Neuron (in vitro differentiated cells): ENCODE results near the gene SURF1.
A peak's percentile ranks its signal among the peaks of the same experiment; 100 is the strongest.

Source experiments
- H2AFZ ChIP-seq: one replicate; pipeline ENCODE4 v1.6.1; 2013; ENCODE audit warnings: low read depth, mild to moderate bottlenecking, inconsistent platforms, low read length, moderate library complexity
- H3K27me3 ChIP-seq: one replicate; pipeline ENCODE4 v1.6.1; 2013; ENCODE audit warnings: low read length; ENCODE audit not compliant: insufficient read depth
- H3K36me3 ChIP-seq: one replicate; pipeline ENCODE4 v1.6.1; 2013; ENCODE audit warnings: low read length; ENCODE audit not compliant: insufficient read depth
- H3K4me1 ChIP-seq: one replicate; pipeline ENCODE4 v1.6.1; 2013; ENCODE audit warnings: low read length; ENCODE audit not compliant: insufficient read depth
- H3K4me3 ChIP-seq: 2 replicates; pipeline ENCODE4 v1.5.1; 2013; ENCODE audit warnings: mild to moderate bottlenecking, low read length, moderate library complexity
- H3K9me3 ChIP-seq: one replicate; pipeline ENCODE4 v1.6.1; 2013; ENCODE audit warnings: low read length

Gene SURF1

DNA sequence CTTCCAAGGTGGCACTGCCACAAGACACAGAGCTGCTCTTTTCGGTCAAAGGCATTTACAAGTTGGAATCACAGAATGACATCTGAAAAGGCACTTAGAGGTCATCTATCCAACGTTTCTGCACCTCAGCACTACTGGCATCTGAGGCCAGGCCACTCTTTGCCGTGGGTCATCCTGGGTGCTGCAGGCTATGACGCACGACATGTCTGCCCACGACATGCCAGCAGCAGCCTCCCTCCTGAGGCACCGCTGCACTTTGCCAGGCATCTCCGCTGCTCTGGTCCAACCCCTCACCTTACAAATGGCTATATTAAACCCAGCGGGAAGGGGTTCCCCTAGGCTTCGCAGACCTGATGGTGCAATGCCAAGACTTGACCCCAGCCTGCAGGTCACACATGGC is 11.5 kb upstream of the SURF1 start:
- H3K27me3 ChIP-seq: no peaks in the 10 kb centered on the region
- no peak overlapping the region for H3K4me3 ChIP-seq
- no peaks in the 10 kb centered on the region for H3K9me3 ChIP-seq
- H3K36me3 ChIP-seq: peaks cover 65% of the 10 kb centered on the region
- H2AFZ ChIP-seq: no peak overlapping the region
- H3K4me1 ChIP-seq: no peaks in the 10 kb centered on the region

DNA sequence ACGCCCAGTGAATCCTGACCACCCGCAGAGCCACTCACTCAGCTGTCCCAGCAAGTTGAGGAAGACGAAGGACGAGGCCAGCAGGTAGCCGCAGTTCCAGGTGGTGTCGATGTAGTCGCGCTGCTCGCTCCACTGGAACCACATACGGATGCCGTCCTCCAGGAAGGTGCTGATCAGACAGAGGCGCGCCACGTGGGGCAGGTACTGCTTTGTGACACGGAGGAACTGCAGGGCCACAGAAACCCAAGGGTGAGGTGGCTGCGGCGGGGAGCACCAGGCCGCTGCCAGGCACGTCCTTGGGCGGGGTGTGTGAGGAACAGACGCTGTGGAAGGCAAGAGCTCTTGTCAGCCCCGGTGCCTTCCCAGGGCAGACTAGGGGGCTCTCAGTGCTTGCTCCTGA is 10.9 kb upstream of the SURF1 start:
- Histone ChIP-seq H3K9me3 (no peaks in the 10 kb centered on the region), H3K36me3 (peaks cover 65% of the 10 kb centered on the region), H3K4me3 (no peak overlapping the region), H2AFZ (no peak overlapping the region), H3K27me3 (no peaks in the 10 kb centered on the region), H3K4me1 (no peaks in the 10 kb centered on the region)

DNA sequence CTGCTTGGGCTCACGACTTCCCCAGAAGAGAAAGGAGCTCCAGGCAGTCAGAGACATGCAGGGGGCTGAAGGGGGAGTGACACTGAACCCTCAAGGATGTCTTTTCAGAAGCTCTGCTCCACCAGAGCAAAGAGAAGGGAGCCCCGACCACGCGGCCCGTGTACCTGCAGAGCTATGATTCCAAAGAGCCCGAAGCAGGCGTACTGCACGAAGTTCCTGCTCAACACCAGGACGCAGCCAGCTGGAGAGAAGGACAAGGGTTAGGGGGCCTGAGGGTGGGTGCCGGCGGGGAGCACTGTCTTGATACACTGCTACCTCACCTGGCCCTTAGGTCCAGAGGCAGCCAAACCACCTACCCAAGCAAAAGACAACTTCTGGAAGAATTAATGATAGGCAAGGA is 10.1 kb upstream of the SURF1 start:
- Histone ChIP-seq H3K4me1 (no peaks in the 10 kb centered on the region), H3K27me3 (no peaks in the 10 kb centered on the region), H3K36me3 (peaks cover 68% of the 10 kb centered on the region), H2AFZ (no peak overlapping the region), H3K9me3 (no peaks in the 10 kb centered on the region), H3K4me3 (no peak overlapping the region)

DNA sequence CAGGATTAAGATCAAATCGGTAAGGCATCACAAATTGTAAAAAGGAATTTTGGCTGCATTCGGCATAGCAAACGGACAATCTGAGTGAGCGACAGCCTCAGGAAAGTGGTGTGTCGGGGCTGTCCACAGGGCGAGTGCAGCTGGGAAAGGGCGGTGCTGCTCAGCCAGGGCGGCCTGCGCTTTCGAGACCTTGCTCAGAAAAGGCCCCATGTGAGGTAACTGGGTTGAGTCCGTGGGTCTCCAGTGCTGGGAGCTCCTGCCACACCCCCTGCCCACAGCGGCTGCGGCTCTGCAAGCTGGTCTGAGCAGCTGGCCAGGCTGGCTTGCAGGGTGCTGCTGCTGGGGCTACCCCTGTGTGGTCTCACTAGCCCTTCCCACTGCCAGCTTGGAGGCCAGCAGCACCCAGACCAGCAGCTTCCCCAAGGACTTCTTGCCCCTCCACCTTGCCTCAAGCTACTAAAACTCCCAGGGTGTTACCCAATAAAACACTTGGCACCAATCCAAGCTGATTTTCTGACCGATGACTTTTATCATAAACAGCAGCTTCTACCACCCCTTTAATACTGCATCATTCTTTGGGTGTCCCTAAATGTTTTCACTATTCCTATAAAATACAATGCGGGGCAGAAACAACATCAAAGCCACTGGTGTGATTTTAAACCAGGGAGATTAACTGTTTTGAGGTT is 6.2 kb upstream of the SURF1 start:
- Histone ChIP-seq H3K36me3 (peaks cover 88% of the 10 kb centered on the region), H3K4me3 (no peak overlapping the region), H2AFZ (no peak overlapping the region), H3K27me3 (no peaks in the 10 kb centered on the region), H3K4me1 (peaks cover 5% of the 10 kb centered on the region), H3K9me3 (no peaks in the 10 kb centered on the region)

DNA sequence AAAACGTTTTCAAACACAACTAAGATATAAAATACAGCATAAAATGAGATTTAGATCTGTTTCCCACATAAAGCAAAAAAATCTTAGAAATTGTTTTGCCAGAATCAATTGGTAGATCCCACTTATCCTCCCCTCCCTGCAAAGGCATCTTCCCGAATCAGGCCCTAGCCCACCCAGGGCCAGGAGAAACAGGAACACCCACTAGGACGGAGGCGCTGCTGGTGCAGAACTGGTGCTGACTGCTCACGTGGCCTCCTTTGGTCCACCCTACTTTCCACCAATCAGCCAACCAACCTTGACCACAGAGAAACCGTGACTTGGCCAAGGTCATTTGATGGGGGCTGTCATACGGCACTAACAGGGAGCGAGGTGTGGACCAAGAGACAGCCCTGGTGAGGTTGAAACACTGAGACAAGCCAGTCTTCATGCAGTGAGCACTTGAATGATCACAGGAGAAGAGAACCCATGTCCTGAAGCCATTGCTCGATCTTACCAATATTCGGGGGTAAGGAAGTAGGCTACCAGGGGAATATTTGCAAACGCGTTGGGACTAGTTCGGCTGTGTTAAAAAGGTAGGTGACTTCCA is 5.3 kb upstream of the SURF1 start:
- H3K27me3 ChIP-seq: no peaks in the 10 kb centered on the region
- no peaks in the 10 kb centered on the region for H3K9me3 ChIP-seq
- H3K4me3 ChIP-seq: no peak overlapping the region
- H2AFZ ChIP-seq: no peak overlapping the region
- H3K36me3 ChIP-seq: peaks cover 81% of the 10 kb centered on the region
- peaks cover 12% of the 10 kb centered on the region for H3K4me1 ChIP-seq

DNA sequence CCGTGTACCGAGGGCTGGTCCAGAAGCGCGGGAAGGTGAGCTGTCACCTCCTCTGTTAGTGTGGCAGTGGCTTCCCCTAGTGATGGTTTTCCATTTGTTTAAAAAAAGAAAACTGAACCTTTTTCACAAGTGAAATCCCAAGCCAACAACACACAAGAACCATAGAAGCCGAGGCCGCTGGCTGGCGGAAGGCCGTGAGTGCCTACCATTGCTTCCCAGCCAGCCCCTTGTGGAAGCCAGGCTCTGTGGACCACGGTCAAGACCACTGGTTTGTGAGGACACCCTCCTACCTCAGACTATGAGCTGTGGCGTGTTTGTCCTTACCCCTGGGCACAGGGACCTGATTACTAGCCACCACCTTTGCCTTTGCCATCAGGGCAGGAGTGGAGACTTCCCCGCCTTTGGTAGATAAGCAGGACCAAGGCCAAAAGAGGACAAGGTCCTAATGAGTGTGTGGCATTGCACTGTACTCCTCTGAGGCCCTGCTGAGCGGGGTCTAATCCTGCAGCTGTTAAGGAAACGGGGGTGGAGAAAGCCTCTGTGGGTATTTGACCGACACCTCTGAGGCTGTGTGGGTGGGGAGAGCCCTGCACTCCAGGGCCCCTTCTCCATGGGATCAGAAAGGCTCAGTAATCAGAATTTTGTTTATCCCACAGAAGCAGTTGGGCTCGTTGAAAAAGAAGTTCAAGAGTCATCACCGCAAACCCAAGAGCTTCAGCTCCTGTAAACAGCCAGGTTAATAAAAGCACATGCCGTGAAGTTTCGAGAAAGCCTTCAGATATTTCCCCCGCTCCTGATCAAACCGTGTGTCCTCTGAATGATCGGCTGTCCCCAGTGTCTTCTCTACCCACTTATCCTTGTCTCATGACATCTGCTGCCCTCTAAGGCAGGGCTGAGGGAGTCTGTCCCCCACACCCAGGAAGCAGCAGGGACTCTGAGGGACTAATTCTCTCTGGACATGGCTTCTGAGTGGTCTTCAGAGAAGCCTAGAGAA is 4.4 kb upstream of the SURF1 start:
- H3K4me1 ChIP-seq: peaks cover 12% of the 10 kb centered on the region
- H3K4me3 ChIP-seq: no peak overlapping the region
- H3K36me3 ChIP-seq: peaks cover 72% of the 10 kb centered on the region
- H2AFZ ChIP-seq: no peak overlapping the region
- no peaks in the 10 kb centered on the region for H3K27me3 ChIP-seq
- H3K9me3 ChIP-seq: no peaks in the 10 kb centered on the region

DNA sequence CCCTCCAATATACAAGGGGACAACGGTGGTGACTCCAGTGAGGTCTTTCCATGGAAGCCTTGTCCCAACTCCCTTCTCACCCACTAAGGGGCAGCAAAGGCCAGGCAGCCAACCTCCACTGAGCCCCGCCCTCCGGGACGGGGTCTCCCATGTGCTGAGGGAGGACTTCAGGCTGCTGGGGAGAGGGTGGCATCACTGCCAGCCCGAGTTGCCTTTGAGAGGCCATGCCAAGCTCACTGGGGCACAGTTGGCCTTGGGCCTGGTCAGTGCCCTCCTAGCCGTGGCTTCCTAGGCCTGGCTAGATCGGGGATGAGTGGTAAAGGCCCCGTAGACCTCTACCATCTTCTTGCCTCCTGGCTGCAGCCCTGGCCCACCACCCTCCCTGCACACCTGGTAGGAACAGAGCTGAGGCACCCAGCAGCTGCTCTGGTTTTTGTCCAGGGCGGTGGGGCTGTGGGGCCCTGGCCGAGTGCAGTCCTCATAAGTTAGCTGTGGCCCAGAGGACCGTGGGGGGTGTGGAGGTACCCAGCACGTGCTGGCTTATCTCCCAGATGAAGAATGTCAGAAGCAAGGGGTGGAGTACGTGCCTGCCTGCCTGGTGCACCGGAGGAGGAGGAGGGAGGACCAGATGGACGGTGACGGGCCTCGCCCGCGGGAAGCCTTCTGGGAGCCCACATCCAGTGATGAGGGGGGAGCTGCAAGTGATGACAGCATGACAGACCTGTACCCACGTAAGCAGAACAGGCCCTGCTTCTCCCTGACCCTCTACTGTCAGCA is 3.3 kb upstream of the SURF1 start:
- Histone ChIP-seq H3K36me3 (peaks cover 64% of the 10 kb centered on the region), H3K9me3 (no peaks in the 10 kb centered on the region), H3K27me3 (no peaks in the 10 kb centered on the region), H3K4me1 (peaks cover 14% of the 10 kb centered on the region), H2AFZ (no peak overlapping the region), H3K4me3 (no peak overlapping the region)

DNA sequence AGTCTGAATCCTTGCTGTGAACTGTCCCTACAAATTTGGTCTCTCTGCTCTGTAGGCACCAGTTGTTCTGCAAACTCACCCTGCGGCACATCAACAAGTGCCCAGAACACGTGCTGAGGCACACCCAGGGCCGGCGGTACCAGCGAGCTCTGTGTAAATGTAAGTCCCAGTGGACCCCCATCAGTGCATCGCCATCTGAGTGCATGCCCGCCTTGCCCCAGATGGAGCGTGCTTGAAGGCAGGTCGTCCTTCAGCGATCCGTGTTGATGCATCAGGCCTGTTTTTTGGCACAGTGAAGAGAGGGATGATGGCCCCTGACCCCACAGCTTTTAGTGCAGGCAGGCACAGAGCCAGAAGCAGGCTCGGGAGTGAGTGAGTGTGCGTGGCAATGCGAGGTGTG is 1.4 kb upstream of the SURF1 start:
- Histone ChIP-seq H3K9me3 (no peaks in the 10 kb centered on the region), H3K4me3 (peak overlapping the region; percentile 70), H3K36me3 (peaks cover 55% of the 10 kb centered on the region), H3K27me3 (no peaks in the 10 kb centered on the region), H3K4me1 (peaks cover 14% of the 10 kb centered on the region), H2AFZ (no peak overlapping the region)

DNA sequence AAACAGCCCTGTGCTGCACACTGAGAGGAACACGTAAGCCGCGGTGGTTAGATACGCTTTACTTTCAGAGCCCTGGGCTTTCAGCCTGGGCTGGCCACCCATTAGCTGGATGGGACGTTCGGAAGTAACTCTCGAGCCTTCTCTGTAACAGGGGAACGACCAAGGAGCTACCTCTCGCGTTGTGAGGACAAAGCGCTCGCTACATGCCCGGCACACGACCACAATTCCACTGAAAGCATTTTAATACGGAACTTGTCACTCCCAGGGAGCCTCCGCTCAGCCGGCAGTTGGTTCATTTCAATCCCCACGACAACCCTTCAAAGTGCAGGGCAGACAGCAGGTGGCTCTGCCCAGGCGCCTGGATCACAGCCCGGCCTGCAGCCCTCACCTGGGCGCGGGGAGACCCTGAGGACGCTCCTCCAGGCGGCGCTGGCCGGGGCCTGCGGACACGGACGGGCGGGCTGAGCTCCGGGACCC is 368 bp downstream of the SURF1 start:
- Histone ChIP-seq H2AFZ (no peak overlapping the region), H3K36me3 (peaks cover 55% of the 10 kb centered on the region)

DNA sequence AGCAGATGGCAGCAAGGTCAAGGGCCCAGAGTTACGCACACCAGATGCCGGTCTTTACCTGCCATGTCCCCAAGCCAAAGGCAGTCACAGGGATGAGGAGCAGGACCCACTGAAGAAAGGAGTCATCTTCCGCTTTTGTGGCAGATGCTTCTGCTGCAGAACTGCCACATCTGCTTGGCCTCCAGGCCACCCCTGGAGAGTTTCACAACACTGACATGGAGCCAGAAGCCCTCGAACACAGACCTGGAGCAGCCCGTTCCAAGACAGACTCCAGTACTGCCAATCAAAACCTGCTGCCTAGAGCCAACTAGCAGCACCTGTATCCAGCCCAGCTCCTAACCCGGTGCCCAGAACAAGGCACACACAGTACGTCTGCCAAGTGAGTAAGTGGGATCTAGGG is 1.5 kb downstream of the SURF1 start:
- H3K4me1 ChIP-seq: peaks cover 15% of the 10 kb centered on the region
- H3K9me3 ChIP-seq: no peaks in the 10 kb centered on the region
- no peak overlapping the region for H2AFZ ChIP-seq
- H3K36me3 ChIP-seq: peaks cover 57% of the 10 kb centered on the region
- no peaks in the 10 kb centered on the region for H3K27me3 ChIP-seq
- peak overlapping the region; percentile 70 for H3K4me3 ChIP-seq

More for the DNA sequence above, 368 bp downstream of the SURF1 start:
- Histone ChIP-seq H3K27me3 (no peaks in the 10 kb centered on the region), H3K4me1 (peaks cover 14% of the 10 kb centered on the region), H3K4me3 (peak overlapping the region; percentile 70), H3K9me3 (no peaks in the 10 kb centered on the region)

DNA sequence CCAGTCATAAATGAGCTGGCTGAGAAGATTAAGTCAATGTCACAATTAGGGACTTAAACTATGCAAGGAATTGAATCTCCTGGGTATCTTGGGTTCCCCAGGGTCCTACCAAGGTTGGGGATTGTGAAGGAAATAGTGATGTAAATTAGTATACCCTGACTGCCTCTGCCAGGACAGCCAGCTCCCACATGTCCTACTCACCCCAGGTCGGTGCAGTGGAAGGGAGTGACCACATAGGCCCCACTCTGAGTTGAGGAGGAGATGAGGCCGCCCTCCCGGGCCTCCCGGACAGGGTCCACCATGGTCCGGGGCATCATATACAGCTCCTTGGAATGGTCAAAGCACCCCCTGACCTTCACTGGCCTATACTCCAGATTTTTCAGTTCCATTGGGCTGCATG is 2.7 kb downstream of the SURF1 start:
- Histone ChIP-seq H3K9me3 (no peaks in the 10 kb centered on the region), H3K27me3 (no peaks in the 10 kb centered on the region), H3K36me3 (peaks cover 57% of the 10 kb centered on the region), H3K4me1 (peaks cover 25% of the 10 kb centered on the region), H2AFZ (no peak overlapping the region), H3K4me3 (no peak overlapping the region)

DNA sequence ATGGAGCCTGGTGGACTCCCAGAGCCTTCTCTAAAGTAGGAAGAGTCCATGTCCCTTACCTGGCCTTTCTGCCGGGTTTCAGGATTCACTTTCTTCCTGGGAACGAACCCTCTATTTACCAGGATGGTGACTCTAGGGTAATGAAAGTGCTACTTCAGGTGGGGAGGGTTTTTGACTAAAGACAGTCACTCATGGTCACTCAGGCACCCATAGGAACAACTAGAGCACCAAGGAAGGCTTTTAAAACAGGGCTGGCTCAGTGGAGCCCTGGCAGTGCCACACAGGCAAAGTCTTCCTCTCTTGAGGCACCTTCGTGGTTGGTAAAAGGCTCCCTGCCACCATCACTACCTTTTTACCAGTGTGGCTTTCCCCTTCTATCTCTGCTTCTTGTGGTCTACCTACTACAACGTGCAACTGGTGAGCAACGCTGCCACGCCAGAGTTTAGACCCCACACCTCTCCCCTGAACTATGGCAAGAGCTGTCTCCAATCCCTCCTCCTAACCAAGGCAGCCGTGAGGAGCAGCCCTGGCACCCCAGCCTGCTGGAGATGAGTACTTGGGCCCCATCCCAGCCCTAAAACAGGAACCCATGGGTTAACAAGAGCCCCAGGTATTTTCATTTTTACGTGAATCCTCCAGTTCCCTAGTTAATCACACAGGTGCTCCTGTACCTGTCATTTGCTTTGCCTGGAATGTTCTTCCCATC is 3.5 kb downstream of the SURF1 start:
- Histone ChIP-seq H3K36me3 (peaks cover 52% of the 10 kb centered on the region), H2AFZ (no peak overlapping the region), H3K4me1 (peaks cover 23% of the 10 kb centered on the region), H3K4me3 (no peak overlapping the region), H3K27me3 (no peaks in the 10 kb centered on the region), H3K9me3 (no peaks in the 10 kb centered on the region)
